Activated CD8-positive, alpha-beta memory T cell treated with anti-CD3 and anti-CD28 coated beads for 4 hours (primary cell): ENCODE data around the gene EPHA7.

Experiments used
- DNase-seq, 2 donors: peaks; one replicate each; pipeline ENCODE4 v3.0.0-alpha.2; 2020; ENCODE audit warnings: low read depth in 2 of 2

The EPHA7 gene

GRCh38 chr6:93419304-93420162 is at the start of gene EPHA7:
Gene EPHA7, minus strand, starts transcription at chr6:93419559. Its CDS starts 218 bp downstream, at chr6:93419341.
- DNase-seq = no peak

GRCh38 chr6:93468291-93468690 is 48.9 kb upstream of the EPHA7 start:
- DNase-seq = no peak

- DNase-seq = no peak
Measured at GRCh38 chr6:93454533-93454932, 35.2 kb upstream of the EPHA7 start.

- DNase-seq = no peak
Measured at GRCh38 chr6:93453956-93454355, 34.6 kb upstream of the EPHA7 start.

- no peak for DNase-seq
Measured at GRCh38 chr6:93447874-93448273, 28.5 kb upstream of the EPHA7 start.

- no peak for DNase-seq
Measured at GRCh38 chr6:93437491-93437890, 18.1 kb upstream of the EPHA7 start.

GRCh38 chr6:93433592-93433991 is 14.2 kb upstream of the EPHA7 start:
- DNase-seq = no peak

- no peak for DNase-seq
Measured at GRCh38 chr6:93424303-93425064, 5.1 kb upstream of the EPHA7 start.

- no peak for DNase-seq
Measured at GRCh38 chr6:93423542-93423941, 4.2 kb upstream of the EPHA7 start.

- DNase-seq = no peak
Measured at GRCh38 chr6:93420163-93420795, 920 bp upstream of the EPHA7 start.

- no peak for DNase-seq
Measured at GRCh38 chr6:93418408-93419303, 703 bp downstream of the EPHA7 start.

- no peak for DNase-seq
Measured at GRCh38 chr6:93418033-93418407, 1.3 kb downstream of the EPHA7 start.

- DNase-seq = no peak
Measured at GRCh38 chr6:93417421-93418013, 1.8 kb downstream of the EPHA7 start.

GRCh38 chr6:93416571-93417420 is 2.6 kb downstream of the EPHA7 start:
- DNase-seq = no peak

- DNase-seq = no peak
Measured at GRCh38 chr6:93413190-93413589, 6.2 kb downstream of the EPHA7 start.

GRCh38 chr6:93412452-93412851 is 6.9 kb downstream of the EPHA7 start:
- DNase-seq = no peak

GRCh38 chr6:93407186-93407585 is 12.2 kb downstream of the EPHA7 start:
- DNase-seq = no peak

GRCh38 chr6:93403390-93403789 is 16.0 kb downstream of the EPHA7 start:
- no peak for DNase-seq

GRCh38 chr6:93398723-93399122 is 20.6 kb downstream of the EPHA7 start:
- DNase-seq = no peak

- no peak for DNase-seq
Measured at GRCh38 chr6:93394471-93394870, 24.9 kb downstream of the EPHA7 start.
